NCI-H128 (cell line): ENCODE measurements around the gene CRYL1.
"Not testable (repeated sequence)": the region's sequence is repeated elsewhere in the genome, so short reads cannot be mapped to it uniquely, and the experiment has no call there.

Source experiments
- DNase-seq: peaks from one replicate; lab custom pipeline; 2025; ENCODE audit not compliant: unreplicated experiment; lab: John Stamatoyannopoulos, UW

CRYL1 gene

GRCh38 chr13:20461481-20461859 lies 64.2 kb downstream of the CRYL1 start:
- DNase-seq = no peak

DNA sequence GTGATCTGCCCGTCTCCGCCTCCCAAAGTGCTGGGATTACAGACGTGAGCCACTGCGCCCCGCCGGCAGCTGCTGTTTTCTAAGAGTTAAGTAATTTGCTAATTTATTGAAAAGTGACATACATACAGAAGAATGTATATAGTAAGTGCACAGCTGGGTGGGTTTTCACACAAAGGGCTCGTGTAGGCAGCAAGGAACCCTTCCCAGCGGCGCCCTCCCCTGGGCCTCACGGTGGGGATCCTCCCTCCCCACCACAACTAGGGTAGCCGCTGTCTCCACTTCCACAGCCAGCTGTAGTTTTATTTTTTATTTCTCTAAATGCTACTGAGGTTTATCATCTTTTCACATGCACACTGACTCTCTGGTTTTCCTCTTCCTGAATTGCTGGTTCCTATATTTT lies 64.9 kb downstream of the CRYL1 start:
- DNase-seq = no peak

GRCh38 chr13:20457670-20458069 lies 68.0 kb downstream of the CRYL1 start:
- no peak for DNase-seq

DNA sequence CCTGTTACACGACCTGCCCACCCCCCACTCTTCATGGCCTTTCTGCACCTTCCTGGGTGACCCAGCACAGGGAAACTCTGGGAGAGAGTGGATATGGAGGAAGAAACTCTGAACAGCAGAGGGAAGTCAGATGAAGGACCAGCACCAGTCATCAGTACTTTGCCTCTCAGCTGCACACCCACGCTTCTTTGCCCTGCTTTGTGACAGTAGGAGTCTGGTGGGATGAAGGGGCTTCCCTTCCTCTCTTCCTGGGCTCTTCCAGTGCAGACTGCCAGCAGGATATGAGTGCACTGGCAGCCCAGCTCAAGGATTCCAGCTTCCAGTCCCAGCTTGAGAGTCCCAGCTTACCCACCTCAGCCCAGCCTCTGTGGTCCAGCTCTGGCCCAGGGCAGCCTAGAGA lies 68.9 kb downstream of the CRYL1 start:
- no peak for DNase-seq

DNA sequence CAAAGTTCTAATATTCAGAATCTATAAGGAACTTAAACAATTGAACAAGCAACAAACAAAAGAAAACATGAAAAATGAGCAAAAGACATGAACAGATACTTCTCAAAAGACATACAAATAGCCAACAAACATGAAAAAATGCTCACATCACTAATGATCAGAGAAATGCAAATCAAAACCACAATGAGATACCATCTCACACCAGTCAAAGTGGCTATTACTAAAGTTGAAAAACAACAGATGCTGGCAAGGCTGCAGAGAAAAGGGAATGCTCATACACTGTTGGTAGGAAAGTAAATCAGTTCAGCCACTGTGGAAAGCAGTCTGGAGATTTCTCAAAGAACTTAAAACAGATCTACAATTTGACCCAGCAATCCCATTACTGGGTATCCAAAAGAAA lies 74.3 kb downstream of the CRYL1 start:
- no peak for DNase-seq

DNA sequence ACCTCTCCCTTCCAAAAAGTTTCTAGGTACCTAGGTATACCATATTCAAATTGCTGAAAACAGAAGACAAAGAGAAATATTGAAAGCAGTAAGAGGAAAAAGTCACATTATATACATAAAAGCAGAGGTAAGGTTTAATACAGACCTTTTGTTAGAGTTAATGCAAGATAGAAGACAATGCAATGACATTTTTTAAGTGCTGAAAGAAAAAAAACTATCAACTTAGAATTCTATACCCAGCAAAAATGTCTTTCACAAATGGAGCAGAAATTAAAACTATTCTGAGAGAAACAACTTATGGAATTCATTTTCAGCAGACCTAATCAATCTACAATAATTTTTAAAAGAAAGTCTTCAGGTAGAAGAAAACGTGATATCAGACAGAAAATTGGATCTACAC lies 77.2 kb downstream of the CRYL1 start:
- no peak for DNase-seq

DNA sequence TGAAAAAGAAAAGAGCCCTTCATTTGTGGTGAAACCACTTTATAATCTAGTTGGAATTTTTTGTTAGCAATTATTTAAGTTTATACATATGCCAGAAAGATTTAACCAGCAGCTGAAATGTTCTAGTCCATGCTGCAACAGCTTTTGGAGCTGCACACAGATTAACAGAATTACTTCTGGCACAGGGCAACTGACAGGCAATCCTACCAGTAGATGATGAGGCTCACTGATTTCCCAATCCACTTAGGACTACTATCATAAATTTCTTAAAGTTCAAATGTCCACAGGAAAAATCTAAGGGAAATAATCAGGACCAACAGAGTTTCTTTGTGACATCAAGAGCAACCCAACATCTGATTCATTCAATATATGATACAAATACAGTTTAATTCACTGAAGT lies 78.8 kb downstream of the CRYL1 start:
- DNase-seq = no peak

GRCh38 chr13:20446405-20446804 lies 79.3 kb downstream of the CRYL1 start:
- DNase-seq = no peak

DNA sequence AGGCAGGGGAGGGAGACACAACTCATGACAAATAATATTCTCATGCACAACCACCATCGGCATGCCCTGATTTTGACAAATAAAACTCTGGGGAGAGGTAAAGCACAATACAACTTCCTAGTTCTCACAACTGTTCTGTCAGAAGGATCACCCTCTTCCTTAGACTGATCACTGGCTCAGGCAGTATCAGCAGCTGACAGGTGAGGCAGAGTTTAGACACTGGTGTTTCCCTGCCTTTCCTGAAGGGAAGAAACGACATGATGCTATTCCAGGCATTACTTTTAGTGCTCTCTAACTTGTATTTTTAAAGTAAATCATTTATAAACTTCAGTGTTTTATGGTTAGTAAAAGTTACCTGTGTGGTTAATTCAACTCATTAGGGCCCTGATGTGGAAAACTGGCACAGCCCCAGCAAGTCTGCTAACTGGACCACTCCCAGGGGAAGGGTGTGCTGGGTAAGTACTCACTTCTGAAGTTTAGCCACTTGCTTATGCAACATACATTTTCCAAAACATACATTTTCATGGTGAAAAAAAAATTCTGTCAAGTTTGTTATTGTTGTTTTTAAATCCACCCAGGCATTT lies 82.8 kb downstream of the CRYL1 start:
- DNase-seq = no peak

- DNase-seq = no peak
Observed at GRCh38 chr13:20442375-20442774, 83.3 kb downstream of the CRYL1 start.

DNA sequence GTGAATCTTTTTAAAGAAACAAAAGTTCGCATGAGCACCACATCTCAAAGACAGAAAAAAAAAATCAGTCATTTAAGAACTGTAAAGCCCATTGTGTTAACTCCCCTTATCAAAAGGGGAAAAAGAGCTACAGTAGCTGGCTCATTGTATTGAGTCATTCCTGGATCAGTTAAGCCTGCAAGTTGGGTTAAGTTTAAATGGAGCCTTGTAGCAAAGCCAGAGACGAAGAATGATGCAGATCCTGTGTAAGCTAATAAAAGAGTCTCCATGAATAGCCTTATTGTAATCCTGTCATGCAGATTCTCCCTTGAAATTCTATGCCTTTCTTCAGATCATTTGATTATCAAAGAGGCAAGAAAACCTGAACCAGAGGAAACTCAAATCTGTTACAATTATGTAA lies 83.8 kb downstream of the CRYL1 start:
- DNase-seq = no peak

GRCh38 chr13:20441056-20441455 lies 84.6 kb downstream of the CRYL1 start:
- DNase-seq = no peak

- DNase-seq = no peak
Observed at GRCh38 chr13:20439261-20439660, 86.4 kb downstream of the CRYL1 start.

DNA sequence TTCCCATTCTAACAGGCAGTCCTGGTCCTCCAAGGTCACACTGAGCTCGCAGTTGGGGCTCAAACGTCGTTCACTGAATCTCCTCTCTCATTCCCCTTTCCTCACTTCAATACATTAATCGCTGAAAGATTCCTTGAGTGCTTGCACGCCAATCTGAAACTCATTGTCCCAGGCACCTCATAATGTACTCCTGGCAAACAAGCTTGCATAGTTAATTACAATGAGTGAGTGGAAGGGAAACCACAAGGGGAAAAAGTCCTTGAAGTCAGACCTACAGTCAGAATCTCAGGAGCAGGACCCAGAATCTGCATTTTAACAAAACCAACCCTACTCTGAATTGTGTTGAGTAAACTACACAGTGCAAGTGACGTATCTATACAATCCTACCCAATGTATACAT lies 86.9 kb downstream of the CRYL1 start:
- DNase-seq = no peak

- no peak for DNase-seq
Observed at GRCh38 chr13:20436505-20436904, 89.2 kb downstream of the CRYL1 start.

- no peak for DNase-seq
Observed at GRCh38 chr13:20435616-20436368, 89.9 kb downstream of the CRYL1 start.

- DNase-seq = not testable (repeated sequence)
Observed at GRCh38 chr13:20434210-20434609, 91.4 kb downstream of the CRYL1 start.

DNA sequence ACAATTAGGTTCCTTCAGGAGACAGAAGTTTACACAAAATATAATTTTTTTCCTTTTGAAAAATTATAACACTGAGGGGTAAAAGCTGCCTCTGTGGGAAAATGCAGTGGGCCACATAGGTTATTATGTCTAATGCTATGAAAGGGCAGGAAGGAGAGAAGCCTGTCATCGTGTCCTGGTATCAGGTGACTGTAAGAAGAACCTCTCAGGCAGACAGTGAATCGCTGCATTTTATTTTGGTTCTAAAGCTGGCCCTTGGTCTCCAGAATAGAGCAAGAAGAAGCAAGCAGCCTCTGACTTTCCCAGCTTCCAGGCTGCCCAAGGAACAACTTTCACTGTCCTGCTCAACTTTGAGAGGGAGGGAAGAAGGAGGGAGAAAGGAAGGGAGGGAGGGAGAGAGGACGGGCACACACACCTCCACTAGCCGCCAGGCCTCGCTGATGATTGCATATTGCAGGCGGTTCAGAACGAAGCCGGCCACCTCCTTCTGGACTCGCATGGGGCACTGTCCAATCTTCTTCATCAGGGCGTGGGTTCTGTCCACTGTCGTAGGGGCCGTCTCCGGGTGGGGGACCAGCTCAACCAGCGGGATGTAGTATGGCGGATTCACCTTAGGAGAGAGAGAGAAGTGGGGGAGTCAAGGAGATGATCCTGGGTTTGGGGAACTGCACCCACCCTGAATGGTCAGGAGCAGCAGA lies 93.8 kb downstream of the CRYL1 start:
- DNase-seq = no peak

- DNase-seq = no peak
Observed at GRCh38 chr13:20431080-20431479, 94.6 kb downstream of the CRYL1 start.

GRCh38 chr13:20430296-20430695 lies 95.4 kb downstream of the CRYL1 start:
- DNase-seq = no peak

- DNase-seq = no peak
Observed at GRCh38 chr13:20429682-20430081, 96.0 kb downstream of the CRYL1 start.
